Astrocyte of the cerebellum (primary cell): Measurements from ENCODE around the gene CBLB.

Source experiments
- DNase-seq: peaks from one replicate; pipeline ENCODE4 v3.0.0-alpha.2; 2011; ENCODE audit warnings: low read depth
- H3K4me3 ChIP-seq: 2 replicates; pipeline ENCODE4 v1.5.1; 2011; ENCODE audit warnings: mild to moderate bottlenecking, low read depth, low read length, moderate library complexity
- in situ Hi-C: cut with HindIII; loops from 2 replicates; pipeline ENCODE4 v1.10.0; 2017; ENCODE audit warnings: low sequenced_read_pairs
- TF ChIP-seq, protein P1 (sequence below): IDR thresholded peaks from 2 replicates; pipeline ENCODE4 v1.5.1; 2012; ENCODE audit warnings: low read length, low read depth, moderate library complexity, mild to moderate bottlenecking; ENCODE audit errors: missing control alignments

Gene CBLB

DNA sequence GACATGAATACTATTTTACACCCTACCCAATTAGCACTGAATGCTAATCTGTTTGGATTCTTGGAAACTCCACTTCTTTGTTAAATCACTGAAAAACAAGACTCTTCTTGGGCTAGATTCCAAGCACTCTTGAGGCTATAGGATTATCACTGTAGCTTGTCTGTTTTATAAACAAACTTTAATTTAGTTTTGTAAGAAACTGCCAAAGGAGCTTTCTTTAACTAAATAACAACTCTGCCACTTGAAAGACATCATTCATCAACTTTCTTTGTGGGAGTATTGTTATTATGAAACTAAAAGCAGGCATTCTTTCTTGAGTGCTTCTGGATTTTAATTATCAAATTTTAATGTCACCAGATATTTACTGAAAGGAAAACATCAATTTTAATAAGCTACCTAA lies 24.1 kb downstream of the CBLB start:
- no peak for DNase-seq
- H3K4me3 ChIP-seq = no peak overlapping the region
- in situ Hi-C loops = no loop called here
- TF ChIP-seq, protein P1, sequence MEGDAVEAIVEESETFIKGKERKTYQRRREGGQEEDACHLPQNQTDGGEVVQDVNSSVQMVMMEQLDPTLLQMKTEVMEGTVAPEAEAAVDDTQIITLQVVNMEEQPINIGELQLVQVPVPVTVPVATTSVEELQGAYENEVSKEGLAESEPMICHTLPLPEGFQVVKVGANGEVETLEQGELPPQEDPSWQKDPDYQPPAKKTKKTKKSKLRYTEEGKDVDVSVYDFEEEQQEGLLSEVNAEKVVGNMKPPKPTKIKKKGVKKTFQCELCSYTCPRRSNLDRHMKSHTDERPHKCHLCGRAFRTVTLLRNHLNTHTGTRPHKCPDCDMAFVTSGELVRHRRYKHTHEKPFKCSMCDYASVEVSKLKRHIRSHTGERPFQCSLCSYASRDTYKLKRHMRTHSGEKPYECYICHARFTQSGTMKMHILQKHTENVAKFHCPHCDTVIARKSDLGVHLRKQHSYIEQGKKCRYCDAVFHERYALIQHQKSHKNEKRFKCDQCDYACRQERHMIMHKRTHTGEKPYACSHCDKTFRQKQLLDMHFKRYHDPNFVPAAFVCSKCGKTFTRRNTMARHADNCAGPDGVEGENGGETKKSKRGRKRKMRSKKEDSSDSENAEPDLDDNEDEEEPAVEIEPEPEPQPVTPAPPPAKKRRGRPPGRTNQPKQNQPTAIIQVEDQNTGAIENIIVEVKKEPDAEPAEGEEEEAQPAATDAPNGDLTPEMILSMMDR = no peak

DNA sequence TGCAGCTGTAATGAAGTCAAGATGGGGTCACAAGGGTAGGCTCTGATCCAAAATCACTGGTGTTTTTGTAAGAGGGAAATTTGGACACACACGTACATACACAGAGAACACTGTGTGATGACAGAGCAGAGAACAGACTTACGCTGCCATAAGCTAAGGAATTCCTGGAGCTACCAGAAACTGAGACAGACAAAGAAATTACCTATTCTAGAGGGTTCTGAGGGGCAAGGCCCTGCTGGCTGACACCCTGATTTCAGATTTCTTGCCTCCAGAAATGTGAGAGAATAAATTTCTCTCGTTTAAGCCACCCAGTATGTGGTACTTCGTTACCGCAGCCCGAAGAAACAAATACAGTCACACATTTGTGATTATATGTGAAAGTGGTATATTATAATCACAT lies 24.8 kb downstream of the CBLB start:
- TF ChIP-seq, protein P1 = no peak
- no peak for DNase-seq
- no peak overlapping the region for H3K4me3 ChIP-seq
- in situ Hi-C loops = no loop called here

DNA sequence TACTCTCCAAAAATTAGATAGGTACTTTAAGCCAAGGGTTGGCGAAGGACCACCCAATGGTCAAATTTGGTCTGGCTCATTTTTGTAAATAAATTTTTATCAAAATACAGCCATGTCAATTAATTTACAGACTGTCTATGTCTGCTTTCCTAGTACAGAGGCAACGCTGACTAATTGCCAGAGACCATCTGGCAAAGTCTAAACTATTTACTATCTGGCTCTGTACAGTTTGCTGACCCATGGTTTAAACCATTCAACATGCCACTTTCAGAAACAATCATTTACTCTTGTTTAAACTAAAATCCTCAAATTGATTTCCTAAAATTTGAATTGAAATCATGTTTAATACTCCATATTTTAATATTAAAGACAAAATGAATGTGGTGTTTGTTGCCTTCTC lies 25.9 kb downstream of the CBLB start:
- in situ Hi-C loops = no loop called here
- DNase-seq = no peak
- TF ChIP-seq, protein P1 = no peak
- H3K4me3 ChIP-seq = no peak overlapping the region

DNA sequence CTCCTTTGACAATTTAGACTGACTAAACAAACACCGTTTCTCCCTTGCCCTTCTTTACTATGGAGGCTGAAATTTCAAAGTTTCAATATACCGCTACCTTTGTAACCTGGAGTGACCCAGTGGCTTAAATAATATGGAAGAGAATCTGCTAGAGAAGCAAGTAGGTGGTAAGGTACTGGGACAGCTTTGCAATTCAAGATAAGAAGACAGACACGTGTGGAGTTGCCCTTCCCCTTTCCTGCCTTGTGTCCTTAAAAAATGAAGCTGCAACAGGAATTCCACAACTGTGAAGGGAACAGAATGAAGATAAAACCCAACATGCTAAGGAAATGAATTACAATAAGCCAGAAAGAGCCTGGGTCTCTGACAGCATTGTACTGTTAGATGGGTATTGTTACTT lies 26.4 kb downstream of the CBLB start:
- DNase-seq = no peak
- TF ChIP-seq, protein P1 = no peak
- no peak overlapping the region for H3K4me3 ChIP-seq
- in situ Hi-C loops = no loop called here

DNA sequence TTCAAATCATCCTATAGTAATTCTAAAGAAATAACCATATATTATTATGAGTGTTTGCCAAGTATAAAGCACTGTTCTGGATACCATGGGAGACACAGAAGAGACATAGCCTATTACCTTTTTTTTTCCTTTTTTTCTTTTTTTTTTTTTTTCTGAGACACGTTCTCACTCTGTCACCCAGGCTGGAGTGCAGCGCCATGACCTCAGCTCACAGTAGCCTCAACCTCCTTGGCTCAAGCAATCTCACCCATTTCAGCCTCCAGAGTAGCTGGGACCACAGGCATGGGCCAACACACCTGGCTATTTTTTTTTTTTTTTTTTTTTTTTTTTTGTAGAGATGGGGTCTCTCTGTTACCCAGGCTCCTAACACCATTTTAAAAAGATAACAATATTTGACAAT lies 30.9 kb downstream of the CBLB start:
- no peak for DNase-seq
- no peak overlapping the region for H3K4me3 ChIP-seq
- TF ChIP-seq, protein P1 = no peak
- in situ Hi-C loops = no loop called here

DNA sequence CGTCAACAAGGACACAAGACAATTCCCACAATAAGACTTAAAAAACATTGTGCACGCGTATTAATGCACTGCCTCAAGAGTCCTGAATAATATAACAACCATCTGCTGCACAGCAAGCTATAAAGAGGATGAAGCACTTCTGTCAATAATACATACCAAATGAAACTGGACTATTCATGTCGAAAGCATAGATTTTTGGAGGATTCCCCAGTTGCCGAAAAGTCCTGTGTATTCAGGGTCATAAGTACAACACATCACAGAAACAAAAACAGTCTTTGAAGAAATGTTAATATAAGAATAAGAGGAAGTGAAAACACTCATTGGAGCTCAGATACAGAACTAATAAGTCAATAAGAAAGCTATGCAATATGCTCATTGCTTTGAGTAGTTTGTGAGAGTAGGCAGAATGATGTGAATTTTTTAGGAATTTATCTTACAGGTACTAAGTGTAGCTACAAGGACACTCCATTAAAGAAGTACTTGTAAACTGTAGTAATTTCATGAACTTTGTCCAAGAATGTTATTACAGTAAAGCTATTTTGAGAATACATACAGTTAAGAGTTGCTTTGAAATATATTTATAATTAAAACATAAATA lies 31.6 kb downstream of the CBLB start:
- TF ChIP-seq, protein P1 = no peak
- no peak for DNase-seq
- in situ Hi-C loops = no loop called here
- H3K4me3 ChIP-seq = no peak overlapping the region
